CD4-positive, alpha-beta T cell treated with Interleukin-4 for 1 hour (primary cell): ENCODE measurements around the gene POPDC2.
"Not testable (repeated sequence)": the region's sequence is repeated elsewhere in the genome, so short reads cannot be mapped to it uniquely, and the experiment has no call there.

ENCODE experiments used
- DNase-seq, 2 donors: peaks; one replicate each; pipeline ENCODE4 v3.0.0-alpha.2; 2020 to 2022

POPDC2 gene

DNA sequence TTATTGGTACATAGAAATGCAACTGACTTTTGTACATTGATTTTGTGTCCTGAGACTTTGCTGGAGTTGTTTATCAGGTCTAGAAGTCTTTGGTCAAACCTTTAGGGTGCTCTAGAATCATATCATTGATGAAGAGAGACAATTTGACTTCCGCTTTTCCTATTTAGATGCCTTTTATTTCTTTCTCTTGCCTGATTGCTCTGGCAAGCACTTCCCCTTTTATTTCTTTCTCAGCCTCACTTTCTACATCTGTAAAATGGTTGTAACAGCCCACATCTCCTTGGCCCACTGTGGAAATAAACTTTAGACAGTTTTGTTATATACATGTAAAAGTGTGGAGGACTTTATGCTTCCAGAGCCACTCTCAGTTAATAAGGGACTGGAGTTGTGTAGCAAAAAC is 48.7 kb downstream of the POPDC2 start:
- no peak for DNase-seq

DNA sequence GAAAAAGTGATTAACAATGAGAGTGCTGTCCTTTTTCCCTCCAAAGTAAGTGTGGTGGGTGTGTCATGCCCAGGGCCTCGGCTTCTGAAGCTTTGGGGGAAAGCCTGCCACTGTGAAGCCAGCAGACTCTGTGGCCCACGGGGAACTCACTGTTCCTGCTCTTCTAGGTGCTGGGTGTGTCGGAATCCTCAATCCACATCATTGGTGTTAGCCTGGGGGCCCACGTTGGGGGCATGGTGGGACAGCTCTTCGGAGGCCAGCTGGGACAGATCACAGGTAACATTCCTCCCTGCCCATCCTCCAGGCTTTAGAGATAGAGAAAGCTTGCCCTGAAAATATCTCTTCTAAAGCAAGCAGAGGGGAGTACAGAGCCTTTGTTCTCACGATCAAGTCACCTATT is 51.1 kb downstream of the POPDC2 start:
- no peak for DNase-seq

DNA sequence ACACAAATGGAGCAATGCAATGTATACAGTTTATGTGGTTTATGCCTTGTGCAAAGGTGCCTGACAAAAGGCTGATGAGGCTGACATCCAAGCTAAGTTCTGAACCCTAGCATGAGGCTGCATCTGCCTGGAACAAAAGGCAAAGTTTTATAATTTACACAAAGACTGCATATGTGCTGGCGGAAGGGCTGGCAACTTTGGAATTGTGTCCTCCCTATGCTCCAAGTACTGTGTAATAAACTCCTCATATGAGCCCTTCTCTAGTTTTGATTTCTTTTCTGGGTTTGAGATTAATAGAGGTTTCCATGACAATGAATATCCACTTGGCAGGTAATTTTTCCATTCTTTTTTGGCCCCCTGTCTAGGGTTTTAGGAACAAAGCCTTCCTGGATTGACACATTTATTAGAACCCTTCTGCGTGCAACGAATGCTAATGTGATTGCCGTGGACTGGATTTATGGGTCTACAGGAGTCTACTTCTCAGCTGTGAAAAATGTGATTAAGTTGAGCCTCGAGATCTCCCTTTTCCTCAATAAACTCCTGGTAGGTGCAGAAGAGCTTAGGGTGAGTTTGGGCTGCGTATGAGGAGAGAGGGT is 51.9 kb downstream of the POPDC2 start:
- DNase-seq: no peak

DNA sequence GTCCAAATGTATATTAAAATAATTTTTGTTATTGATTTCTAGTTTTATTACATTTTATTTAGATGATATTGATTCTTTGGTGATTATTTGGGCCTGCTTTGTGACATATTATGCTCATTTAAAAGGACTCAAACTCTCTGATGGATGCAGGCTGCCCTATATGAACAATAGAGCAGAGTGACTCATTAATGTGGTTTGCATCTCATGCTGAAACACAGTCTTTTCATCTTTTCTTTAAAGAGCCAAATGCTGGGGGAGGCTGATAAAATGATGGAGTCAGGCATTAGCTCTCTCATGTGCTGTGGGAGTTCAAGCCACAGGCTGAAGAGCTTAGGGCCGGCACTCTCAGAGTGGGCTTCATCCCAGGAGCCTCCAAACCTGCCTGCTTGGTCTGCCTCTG is 55.5 kb downstream of the POPDC2 start:
- DNase-seq: no peak

DNA sequence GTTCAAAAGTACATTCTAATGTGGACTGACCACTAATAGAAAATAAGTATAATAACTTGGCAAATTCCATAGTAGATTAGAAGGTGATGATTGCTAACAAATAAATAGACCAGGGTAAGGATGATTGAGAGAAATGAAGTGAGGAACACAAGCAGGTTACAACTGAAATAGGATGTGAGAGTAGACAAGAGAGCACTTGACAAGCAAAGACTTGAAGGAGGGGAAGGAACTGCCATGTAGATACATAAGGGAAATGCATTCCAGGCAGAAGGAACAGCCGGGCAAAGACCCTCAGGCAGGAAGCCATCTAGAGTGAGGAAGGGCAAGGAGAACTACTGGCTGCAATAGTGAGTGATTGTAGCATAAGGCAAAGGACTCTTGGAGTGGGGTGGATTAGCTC is 57.7 kb downstream of the POPDC2 start:
- DNase-seq: no peak

DNA sequence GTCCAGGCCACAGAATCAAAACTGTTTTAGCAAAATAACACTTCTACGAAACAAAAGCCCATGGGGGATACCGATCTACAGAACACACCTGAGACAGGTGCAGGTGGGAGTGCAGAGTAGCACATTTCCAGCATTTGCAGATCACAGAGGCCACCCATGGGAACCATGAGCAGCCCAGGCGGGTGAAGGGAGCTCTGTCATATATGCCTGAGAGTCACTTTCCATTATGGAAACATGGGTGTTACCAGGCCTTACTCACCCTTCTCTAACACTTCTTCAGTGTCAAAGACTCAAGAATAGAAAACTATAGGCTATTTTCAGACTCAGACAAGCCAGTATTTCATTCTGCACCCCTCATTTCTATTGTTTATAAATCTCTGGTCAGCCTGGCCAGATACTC is 59.2 kb downstream of the POPDC2 start:
- no peak for DNase-seq

DNA sequence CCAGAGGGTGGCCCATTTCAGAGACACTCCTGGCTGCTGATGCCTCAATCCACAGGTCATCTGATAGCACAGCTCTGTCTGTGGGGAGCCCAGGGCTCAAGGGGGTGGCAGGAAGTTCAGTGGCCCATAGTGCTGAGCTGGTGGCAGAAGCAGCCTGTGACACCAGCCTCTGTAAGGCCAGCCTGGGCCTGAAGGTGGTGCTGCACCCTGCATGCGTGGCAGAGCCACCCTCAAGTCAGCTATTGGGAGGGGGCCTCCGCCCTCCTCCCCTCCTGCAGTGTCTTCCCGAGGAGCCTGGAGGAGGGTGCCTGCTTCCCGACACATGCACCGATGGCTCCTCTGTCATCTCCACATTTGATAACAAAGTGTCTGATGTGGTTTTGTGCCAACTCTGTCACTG is 59.7 kb downstream of the POPDC2 start:
- DNase-seq: peak in 1 of 2 donors; percentile 13

DNA sequence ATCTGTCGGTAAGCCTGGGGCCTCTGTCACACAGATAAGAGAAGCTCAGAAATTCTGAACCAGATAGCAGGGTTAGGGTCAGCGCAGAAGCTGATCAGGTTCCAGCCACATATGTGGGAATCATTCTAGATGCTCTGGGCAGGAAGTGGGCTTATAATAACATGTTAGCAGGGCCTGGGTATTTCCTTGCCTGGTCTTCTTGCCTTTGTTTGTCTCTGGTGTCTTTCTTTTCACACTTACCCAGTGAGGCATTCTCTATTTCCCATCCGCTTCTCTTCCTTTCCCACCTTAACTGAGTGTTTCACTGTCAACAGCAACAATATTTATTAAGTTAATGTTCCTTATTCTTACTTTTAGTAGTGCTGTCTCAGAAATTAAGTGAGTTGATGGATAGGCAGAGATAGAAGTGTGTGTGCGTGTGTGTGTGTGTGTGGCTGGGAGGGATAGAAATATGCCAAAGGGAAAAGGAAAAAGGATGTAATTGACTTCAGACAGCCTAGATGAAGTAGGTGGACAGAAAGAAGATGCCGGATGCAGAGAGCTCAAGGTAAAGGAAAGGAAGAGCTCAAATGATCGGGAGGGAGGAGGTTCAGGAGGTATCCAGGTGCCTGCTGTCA is 60.7 kb downstream of the POPDC2 start:
- DNase-seq: no peak

DNA sequence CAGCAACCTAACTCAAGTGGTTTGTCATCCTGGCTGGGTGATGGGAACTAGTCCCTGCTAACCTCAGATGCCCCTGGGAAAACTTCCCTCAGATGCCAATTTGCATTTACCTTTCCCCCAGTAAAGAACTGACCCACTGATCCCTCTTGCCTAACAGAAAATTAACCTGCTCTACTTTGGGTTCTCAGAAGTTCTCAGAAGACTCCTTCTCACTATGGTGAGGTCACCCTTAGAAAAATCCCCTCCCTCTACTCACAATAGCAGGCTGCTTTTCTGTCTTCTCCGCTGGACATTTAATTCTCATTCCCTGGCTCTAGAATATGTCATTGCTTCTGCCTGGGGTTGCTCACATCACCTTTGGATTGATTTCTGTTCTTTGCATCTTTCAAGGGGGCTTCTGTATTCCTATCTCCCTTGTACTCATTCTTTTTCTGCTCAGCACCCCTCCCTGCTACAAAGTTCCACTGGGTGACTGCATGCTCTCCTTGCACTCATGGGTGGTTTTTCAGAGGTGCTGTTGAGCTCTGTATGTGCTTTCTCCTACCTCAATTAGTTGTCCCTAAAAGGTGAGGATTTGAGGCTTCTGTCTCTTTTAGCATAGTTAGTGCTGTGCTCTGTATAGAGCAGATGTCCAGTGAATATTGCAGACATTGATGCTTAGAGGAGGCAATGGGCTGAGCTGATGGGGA is 61.8 kb downstream of the POPDC2 start:
- DNase-seq: no peak

DNA sequence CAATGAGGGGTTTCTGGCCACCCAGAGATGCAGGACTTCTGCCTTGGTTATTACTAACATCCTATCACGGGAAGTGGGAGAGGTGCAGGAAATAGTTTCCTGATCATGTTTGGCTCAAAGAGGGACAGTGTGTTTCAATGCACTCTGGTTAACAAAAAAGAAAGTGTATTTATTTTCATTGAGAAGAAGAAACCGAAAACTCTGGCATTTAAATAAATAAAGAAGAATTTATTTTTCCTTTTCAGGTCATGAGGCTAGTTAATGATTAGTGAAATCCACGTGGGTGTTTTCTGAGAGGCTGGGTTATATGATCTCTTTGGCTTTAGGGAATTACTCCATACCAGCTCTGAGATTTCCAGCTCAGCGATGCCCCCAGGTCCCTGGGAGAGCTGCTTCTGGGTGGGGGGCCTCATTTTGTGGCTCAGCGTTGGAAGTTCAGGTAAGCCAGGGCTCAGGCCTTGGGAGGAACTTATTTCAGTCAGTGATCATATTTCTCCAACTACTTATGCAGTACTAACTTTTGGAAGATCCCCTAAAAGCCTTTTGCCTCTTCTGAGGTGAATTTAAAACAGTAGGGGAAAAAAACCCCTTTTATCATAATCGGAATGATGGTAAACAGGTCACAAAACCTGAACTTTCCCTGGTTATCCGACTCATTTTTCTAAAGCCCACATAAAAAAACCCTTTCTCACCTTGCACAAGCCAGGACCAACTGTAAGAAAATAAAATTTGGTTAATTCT is 62.7 kb downstream of the POPDC2 start, which contains the start of gene PLA1A:
Gene PLA1A, plus strand, starts transcription at position 338 of the 741 bp plus-strand sequence. Its CDS starts 29 bp downstream, at position 367.
- no peak for DNase-seq

DNA sequence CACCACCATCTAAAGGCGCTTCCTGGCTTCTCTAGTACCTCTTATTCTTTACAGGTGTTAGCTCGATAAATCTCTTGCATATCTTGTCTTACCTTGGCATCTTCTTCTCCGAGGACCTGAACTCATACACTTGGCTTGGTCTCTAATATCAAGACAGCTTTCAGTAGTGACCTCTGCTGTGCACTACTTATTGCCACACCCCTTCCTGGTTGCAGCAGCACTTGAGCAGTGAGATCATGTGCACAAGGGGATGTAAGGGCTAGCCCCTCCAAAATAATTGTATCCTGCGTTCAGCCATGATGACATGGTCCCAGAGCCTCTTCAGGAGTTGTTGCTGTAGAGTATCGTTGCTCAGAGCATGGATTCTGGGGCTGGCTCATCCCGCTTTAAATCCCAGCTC is 64.0 kb downstream of the POPDC2 start:
- DNase-seq: no peak

DNA sequence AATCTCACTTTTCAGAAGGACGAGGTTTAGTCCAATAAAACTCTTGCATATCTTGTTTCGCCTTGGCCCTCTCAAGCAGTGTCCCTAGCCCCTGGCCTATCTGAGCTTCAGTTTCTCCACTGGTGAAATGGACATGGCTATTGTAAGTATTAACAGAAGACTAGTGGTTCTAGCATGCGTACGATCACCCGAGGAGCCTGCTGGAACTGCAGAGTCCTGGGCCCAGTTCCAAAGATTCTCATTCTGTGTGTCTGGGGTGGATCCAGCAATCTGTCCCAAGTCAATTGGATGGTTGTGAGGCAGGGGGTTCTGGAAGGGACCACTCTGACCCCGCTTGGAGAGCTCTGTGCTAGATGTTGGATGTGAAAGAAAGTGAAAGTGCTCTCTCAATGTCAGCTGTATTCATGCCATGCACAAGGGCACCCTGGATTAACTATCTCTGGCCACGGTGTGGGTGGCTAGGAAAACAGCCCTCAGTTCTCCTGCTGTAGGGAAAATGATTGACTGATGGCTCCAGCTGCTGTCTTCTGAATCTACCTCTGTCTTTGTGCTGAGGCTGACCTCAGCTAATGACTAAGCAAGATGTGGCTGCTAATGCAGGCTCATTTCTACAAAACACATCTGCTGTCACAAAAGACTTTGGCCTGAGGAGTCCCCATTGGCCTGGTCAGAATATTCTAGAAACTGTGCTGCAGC is 64.6 kb downstream of the POPDC2 start:
- no peak for DNase-seq

DNA sequence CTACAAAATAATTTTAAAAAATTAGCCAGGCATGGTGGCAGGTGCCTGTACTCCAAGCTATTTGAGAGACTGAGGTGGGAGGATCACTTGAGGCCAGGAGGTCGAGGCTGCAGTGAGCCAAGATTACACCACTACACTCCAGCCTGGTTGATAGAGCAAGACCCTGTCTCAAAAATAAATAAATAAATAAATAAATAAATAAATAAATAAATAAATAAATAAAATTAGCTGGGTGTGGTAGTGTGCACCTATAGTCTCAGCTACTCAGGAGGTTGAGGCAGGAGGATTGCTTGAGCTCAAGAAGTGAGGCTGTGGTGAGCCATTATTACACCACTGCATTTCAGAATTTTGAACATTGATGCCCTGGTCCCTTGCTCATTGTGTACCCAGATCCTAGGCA is 65.5 kb downstream of the POPDC2 start:
- not testable (repeated sequence) for DNase-seq

DNA sequence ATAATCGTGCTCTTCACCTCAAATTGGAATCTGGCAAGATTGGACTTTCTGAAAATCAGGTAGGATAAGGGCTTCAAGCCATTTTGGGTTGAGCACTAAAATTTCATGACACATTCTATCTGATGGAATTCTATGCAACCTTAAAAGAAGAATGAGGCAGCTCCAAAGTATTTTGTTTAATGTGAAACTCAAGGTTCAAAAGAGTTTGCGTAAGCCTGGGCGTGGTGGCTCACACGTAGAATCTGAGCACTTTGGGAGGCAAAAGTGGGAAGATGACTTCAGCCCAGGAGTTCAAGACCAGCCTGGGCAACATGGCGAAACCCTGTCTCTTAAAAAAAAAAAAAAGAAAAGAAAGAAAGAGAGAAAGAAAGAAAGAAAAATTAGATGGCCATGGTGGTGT is 66.3 kb downstream of the POPDC2 start:
- DNase-seq: no peak

DNA sequence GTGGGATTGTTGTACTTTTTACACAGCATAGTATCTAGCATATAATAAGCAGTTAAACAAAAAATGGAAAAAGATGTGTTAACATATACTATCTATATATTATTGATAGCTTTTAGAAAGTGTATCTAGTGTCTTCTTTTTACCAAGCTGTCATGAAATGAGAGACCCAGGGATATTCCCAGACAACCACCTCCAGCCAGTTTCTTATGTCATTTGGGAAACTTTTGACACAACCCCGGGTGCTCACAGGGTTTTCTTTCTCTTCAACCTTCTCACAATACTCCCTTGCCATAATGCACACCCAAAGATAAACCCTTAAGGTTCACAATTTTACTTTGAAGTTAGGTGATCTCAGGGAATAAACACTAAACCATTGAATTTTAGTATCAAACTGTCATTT is 67.5 kb downstream of the POPDC2 start:
- no peak for DNase-seq
